ENCODE measurements around the gene TEX53.

The TEX53 gene

GRCh38 chr9:114671605-114672004, 14.0 kb upstream of the TEX53 start:
- FAIRE-seq (no peak), DNase-seq (ENCODE audit: insufficient read length, low spot score) (no peak)
- TF ChIP-seq SPI1 (IDR thresholded peaks at IDR 0.05; ENCODE audit: low read depth, low read length) (no peak), POLR2A (IDR thresholded peaks at IDR 0.05; ENCODE audit: low read depth, low read length) (no peak), POU2F2 (IDR thresholded peaks at IDR 0.05; ENCODE audit: low read depth, low read length) (no peak), TAF1 (IDR thresholded peaks at IDR 0.05; ENCODE audit: low read depth, low read length) (no peak), POLR2AphosphoS5 (IDR thresholded peaks at IDR 0.05; ENCODE audit: low read depth, low read length) (no peak), PAX5 (IDR thresholded peaks at IDR 0.05; ENCODE audit: insufficient read depth, low read length, severe bottlenecking) (no peak)

GRCh38 chr9:114669961-114670360, 12.4 kb upstream of the TEX53 start:
- no peak for DNase-seq (ENCODE audit: insufficient read length, low spot score)
- FAIRE-seq: no peak
- TF ChIP-seq POLR2A (IDR thresholded peaks at IDR 0.05; ENCODE audit: low read depth, low read length): no peak
- TF ChIP-seq POLR2AphosphoS5 (IDR thresholded peaks at IDR 0.05; ENCODE audit: low read depth, low read length): no peak
- no peak for TF ChIP-seq TAF1 (IDR thresholded peaks at IDR 0.05; ENCODE audit: low read depth, low read length)
- no peak for TF ChIP-seq POU2F2 (IDR thresholded peaks at IDR 0.05; ENCODE audit: low read depth, low read length)
- no peak for TF ChIP-seq SPI1 (IDR thresholded peaks at IDR 0.05; ENCODE audit: low read depth, low read length)
- no peak for TF ChIP-seq PAX5 (IDR thresholded peaks at IDR 0.05; ENCODE audit: insufficient read depth, low read length, severe bottlenecking)

GRCh38 chr9:114668146-114668545, 10.5 kb upstream of the TEX53 start:
- DNase-seq (ENCODE audit: insufficient read length, low spot score) (no peak), FAIRE-seq (no peak)
- no peak for TF ChIP-seq POLR2AphosphoS5 (IDR thresholded peaks at IDR 0.05; ENCODE audit: low read depth, low read length)
- TF ChIP-seq POLR2A (IDR thresholded peaks at IDR 0.05; ENCODE audit: low read depth, low read length): no peak
- TF ChIP-seq TAF1 (IDR thresholded peaks at IDR 0.05; ENCODE audit: low read depth, low read length): no peak

GRCh38 chr9:114666851-114667250, 9.2 kb upstream of the TEX53 start:
- FAIRE-seq (no peak), DNase-seq (ENCODE audit: insufficient read length, low spot score) (no peak)
- TF ChIP-seq TAF1 (IDR thresholded peaks at IDR 0.05; ENCODE audit: low read depth, low read length): no peak
- TF ChIP-seq PAX5 (IDR thresholded peaks at IDR 0.05; ENCODE audit: insufficient read depth, low read length, severe bottlenecking): no peak
- TF ChIP-seq POLR2A (IDR thresholded peaks at IDR 0.05; ENCODE audit: low read depth, low read length): no peak
- TF ChIP-seq SPI1 (IDR thresholded peaks at IDR 0.05; ENCODE audit: low read depth, low read length): no peak
- TF ChIP-seq POLR2AphosphoS5 (IDR thresholded peaks at IDR 0.05; ENCODE audit: low read depth, low read length): no peak
- TF ChIP-seq POU2F2 (IDR thresholded peaks at IDR 0.05; ENCODE audit: low read depth, low read length): no peak

- no peak for TF ChIP-seq SPI1 (IDR thresholded peaks at IDR 0.05; ENCODE audit: low read depth, low read length)
- no peak for TF ChIP-seq POLR2AphosphoS5 (IDR thresholded peaks at IDR 0.05; ENCODE audit: low read depth, low read length)
- TF ChIP-seq POU2F2 (IDR thresholded peaks at IDR 0.05; ENCODE audit: low read depth, low read length): no peak
- no peak for TF ChIP-seq PAX5 (IDR thresholded peaks at IDR 0.05; ENCODE audit: insufficient read depth, low read length, severe bottlenecking)
- TF ChIP-seq POLR2A (IDR thresholded peaks at IDR 0.05; ENCODE audit: low read depth, low read length): no peak
- no peak for TF ChIP-seq TAF1 (IDR thresholded peaks at IDR 0.05; ENCODE audit: low read depth, low read length)
- no peak for FAIRE-seq
- DNase-seq (ENCODE audit: insufficient read length, low spot score): no peak
Observed at GRCh38 chr9:114666401-114666800, 8.8 kb upstream of the TEX53 start.

GRCh38 chr9:114664181-114664580, 6.6 kb upstream of the TEX53 start:
- FAIRE-seq: no peak
- TF ChIP-seq POLR2AphosphoS5 (IDR thresholded peaks at IDR 0.05; ENCODE audit: low read depth, low read length) (no peak), PAX5 (IDR thresholded peaks at IDR 0.05; ENCODE audit: insufficient read depth, low read length, severe bottlenecking) (no peak), TAF1 (IDR thresholded peaks at IDR 0.05; ENCODE audit: low read depth, low read length) (no peak), POLR2A (IDR thresholded peaks at IDR 0.05; ENCODE audit: low read depth, low read length) (no peak), SPI1 (IDR thresholded peaks at IDR 0.05; ENCODE audit: low read depth, low read length) (no peak), POU2F2 (IDR thresholded peaks at IDR 0.05; ENCODE audit: low read depth, low read length) (no peak)
- DNase-seq (ENCODE audit: insufficient read length, low spot score): no peak

GRCh38 chr9:114662081-114662989, 4.7 kb upstream of the TEX53 start:
- FAIRE-seq: peak; percentile 40
- TF ChIP-seq TAF1 (IDR thresholded peaks at IDR 0.05; ENCODE audit: low read depth, low read length) (no peak), POU2F2 (IDR thresholded peaks at IDR 0.05; ENCODE audit: low read depth, low read length) (no peak), POLR2A (IDR thresholded peaks at IDR 0.05; ENCODE audit: low read depth, low read length) (no peak), POLR2AphosphoS5 (IDR thresholded peaks at IDR 0.05; ENCODE audit: low read depth, low read length) (no peak), SPI1 (IDR thresholded peaks at IDR 0.05; ENCODE audit: low read depth, low read length) (no peak), PAX5 (IDR thresholded peaks at IDR 0.05; ENCODE audit: insufficient read depth, low read length, severe bottlenecking) (no peak)

DNA sequence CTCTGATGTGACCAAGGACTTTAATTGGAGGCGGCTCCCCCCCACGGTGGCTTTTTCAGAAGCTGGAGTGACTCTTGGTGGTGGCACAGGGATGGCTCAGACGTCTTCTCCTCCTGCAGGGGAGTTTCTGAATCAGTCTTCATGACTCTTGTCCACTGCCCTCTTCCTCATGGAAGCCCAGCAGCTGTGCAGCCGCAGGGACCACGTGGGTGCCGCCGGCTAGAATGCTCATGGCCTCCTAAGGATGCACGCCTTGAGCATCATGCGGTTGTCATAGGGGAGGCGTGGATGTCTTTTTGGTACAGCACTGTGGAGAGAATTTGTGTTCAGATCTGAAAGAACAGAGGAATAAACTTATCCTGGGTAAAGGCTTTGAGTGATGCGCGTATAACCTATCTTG, 1.3 kb downstream of the TEX53 start:
- no peak for FAIRE-seq
- no peak for DNase-seq (ENCODE audit: insufficient read length, low spot score)
- TF ChIP-seq POLR2AphosphoS5 (IDR thresholded peaks at IDR 0.05; ENCODE audit: low read depth, low read length) (no peak), POLR2A (IDR thresholded peaks at IDR 0.05; ENCODE audit: low read depth, low read length) (no peak), POU2F2 (IDR thresholded peaks at IDR 0.05; ENCODE audit: low read depth, low read length) (no peak), PAX5 (IDR thresholded peaks at IDR 0.05; ENCODE audit: insufficient read depth, low read length, severe bottlenecking) (no peak), SPI1 (IDR thresholded peaks at IDR 0.05; ENCODE audit: low read depth, low read length) (no peak), TAF1 (IDR thresholded peaks at IDR 0.05; ENCODE audit: low read depth, low read length) (no peak)

More at GRCh38 chr9:114662081-114662989, 4.7 kb upstream of the TEX53 start:
- DNase-seq (ENCODE audit: insufficient read length, low spot score): peak; percentile 60

GRCh38 chr9:114655689-114656088, 1.9 kb downstream of the TEX53 start:
- DNase-seq (ENCODE audit: insufficient read length, low spot score) (no peak), FAIRE-seq (no peak)
- TF ChIP-seq TAF1 (IDR thresholded peaks at IDR 0.05; ENCODE audit: low read depth, low read length) (no peak), PAX5 (IDR thresholded peaks at IDR 0.05; ENCODE audit: insufficient read depth, low read length, severe bottlenecking) (no peak), SPI1 (IDR thresholded peaks at IDR 0.05; ENCODE audit: low read depth, low read length) (no peak), POLR2A (IDR thresholded peaks at IDR 0.05; ENCODE audit: low read depth, low read length) (no peak), POU2F2 (IDR thresholded peaks at IDR 0.05; ENCODE audit: low read depth, low read length) (no peak), POLR2AphosphoS5 (IDR thresholded peaks at IDR 0.05; ENCODE audit: low read depth, low read length) (no peak)

Data from GM12891 (cell line).